Vein endothelial cell (primary cell): ENCODE results near the gene MADCAM1. TPM values are rescaled to one million over a fixed set of nuclear protein-coding genes. Genes with fewer than 3 reads are reported as not detected.

ENCODE experiments used
- small RNA-seq: library from RNA; depleted of rRNA; stranded (forward); fragments of <200 nt; gene quantifications from one replicate; pipeline ENCODE3, GENCODE V24; 2012
- total RNA-seq: library from RNA; depleted of rRNA; stranded (reverse); fragments of >200 nt; gene quantifications from 2 replicates; pipeline ENCODE4 v1.2.3, GENCODE V29; 2012

The MADCAM1 gene
- total RNA-seq = under 0.01 and 0.10 TPM in 2 replicates

GRCh38 chr19:496112-496665 is at the start of gene MADCAM1:
Gene MADCAM1 (plus strand): TSS chr19:496486. CDS start chr19:496500, 14 bp downstream.

GRCh38 chr19:460877-461720 is 35.2 kb upstream of the MADCAM1 start, which contains the start of gene SHC2:
Gene SHC2 (minus strand): TSS chr19:461033. CDS start chr19:460996, 37 bp downstream.

GRCh38 chr19:507286-508203 is 11.3 kb downstream of the MADCAM1 start, which contains the start of gene TPGS1:
Gene TPGS1 (plus strand): TSS chr19:507497. CDS start chr19:507507, 10 bp downstream.

GRCh38 chr19:531753-532560 is 35.7 kb downstream of the MADCAM1 start, which contains the start of gene CDC34:
Gene CDC34 (plus strand): TSS chr19:531760. CDS start chr19:531932, 172 bp downstream.

GRCh38 chr19:543910-544608 is 47.8 kb downstream of the MADCAM1 start, which contains the start of gene GZMM:
Gene GZMM (plus strand): TSS chr19:544053. CDS start chr19:544072, 19 bp downstream.

Small RNA genes lying within 50 kb of the gene (small RNA-seq; reads per million reads assigned to genes)
- gene RNA5SP462 = 0.16 reads per million

Other genes starting within 250 kb of the MADCAM1 start
- gene PLPP2, start 205.1 kb upstream of the MADCAM1 start, total RNA-seq = 38.2 and 40.0 TPM in 2 replicates
- gene MIER2, start 151.7 kb upstream of the MADCAM1 start, total RNA-seq = 20.2 and 21.6 TPM in 2 replicates
- 0.67 and 1.3 TPM in 2 replicates for gene C2CD4C, start 87.3 kb upstream of the MADCAM1 start, total RNA-seq
- gene SHC2, start 35.5 kb upstream of the MADCAM1 start, total RNA-seq = 12.8 and 15.4 TPM in 2 replicates
- gene TPGS1, start 11.0 kb downstream of the MADCAM1 start, total RNA-seq = 36.1 and 56.8 TPM in 2 replicates
- 64.6 and 93.1 TPM in 2 replicates for gene CDC34, start 35.3 kb downstream of the MADCAM1 start, total RNA-seq
- gene GZMM, start 47.6 kb downstream of the MADCAM1 start, total RNA-seq = not detected in 2 replicates
- gene BSG, start 76.1 kb downstream of the MADCAM1 start, total RNA-seq = 421 and 479 TPM in 2 replicates
- gene HCN2, start 93.4 kb downstream of the MADCAM1 start, total RNA-seq = 1.2 and 1.6 TPM in 2 replicates
- 32.5 and 36.9 TPM in 2 replicates for gene POLRMT, start 137.1 kb downstream of the MADCAM1 start, total RNA-seq
- not detected in 2 replicates for gene FGF22, start 143.4 kb downstream of the MADCAM1 start, total RNA-seq
- 64.5 and 69.2 TPM in 2 replicates for gene RNF126, start 166.7 kb downstream of the MADCAM1 start, total RNA-seq
- 8.4 and 32.3 TPM in 2 replicates for gene FSTL3, start 179.9 kb downstream of the MADCAM1 start, total RNA-seq
- 0.33 TPM in 1 of 2 replicates, not detected in the other for gene PRSS57, start 199.0 kb downstream of the MADCAM1 start, total RNA-seq
- gene PALM, start 212.4 kb downstream of the MADCAM1 start, total RNA-seq = 21.7 and 73.5 TPM in 2 replicates